NCI-H2081 treated with DMSO at 0.1 percent for 48 hours (cell line): Measurements from ENCODE around the gene NEDD4L.
"Not testable (repeated sequence)": the region's sequence is repeated elsewhere in the genome, so short reads cannot be mapped to it uniquely, and the experiment has no call there.

Experiments
- DNase-seq: peaks from one replicate; lab custom pipeline; 2025; lab: John Stamatoyannopoulos, UW

Gene NEDD4L

DNA sequence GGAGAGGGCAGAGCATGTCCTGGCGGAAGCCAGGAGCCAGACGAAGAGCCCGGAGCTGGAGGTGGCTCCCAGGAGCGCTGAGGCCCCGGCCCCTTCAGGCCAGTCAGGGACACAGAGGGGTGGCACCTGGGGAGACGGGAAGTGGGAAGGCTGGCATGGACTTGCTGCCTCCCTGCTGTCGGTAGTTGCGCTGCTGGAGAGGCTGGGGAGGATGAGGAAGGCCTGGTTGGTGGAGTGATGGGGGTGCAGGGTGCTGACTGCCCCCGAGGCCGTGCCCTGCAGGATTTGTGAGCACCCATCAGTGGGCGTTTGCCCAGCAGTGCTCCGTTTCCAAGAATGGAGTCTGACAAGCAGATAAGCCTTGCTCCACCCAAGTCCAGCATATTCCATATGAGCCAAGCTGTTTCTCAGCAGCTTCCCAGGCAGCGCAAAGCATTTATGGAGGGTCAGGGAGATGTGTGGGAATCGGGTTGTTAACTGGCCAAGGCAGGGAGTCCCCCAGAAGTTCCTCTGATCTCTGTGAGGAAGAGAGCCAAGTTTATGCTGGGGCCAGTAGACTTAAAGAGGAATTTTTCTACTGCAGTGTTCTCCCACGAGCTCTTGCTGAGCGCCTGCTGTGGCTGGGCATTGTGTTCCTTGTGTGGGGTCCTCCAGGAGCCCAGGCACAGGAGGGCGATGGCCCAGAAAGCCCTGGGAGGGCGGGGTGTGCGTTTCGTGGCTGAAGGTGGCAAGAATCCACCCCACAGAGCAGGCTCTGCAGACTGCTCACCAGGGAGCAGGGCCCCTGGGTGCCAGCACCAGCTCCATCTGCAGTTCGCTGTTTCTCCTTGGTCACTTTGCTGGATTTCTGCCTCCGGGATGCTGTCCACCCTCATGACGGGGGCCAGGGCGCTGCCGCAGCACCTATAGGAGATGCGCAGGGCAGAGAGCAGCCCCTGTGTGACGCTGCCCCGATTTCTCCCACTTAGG is 334.7 kb downstream of the NEDD4L start:
- DNase-seq, result no peak

DNA sequence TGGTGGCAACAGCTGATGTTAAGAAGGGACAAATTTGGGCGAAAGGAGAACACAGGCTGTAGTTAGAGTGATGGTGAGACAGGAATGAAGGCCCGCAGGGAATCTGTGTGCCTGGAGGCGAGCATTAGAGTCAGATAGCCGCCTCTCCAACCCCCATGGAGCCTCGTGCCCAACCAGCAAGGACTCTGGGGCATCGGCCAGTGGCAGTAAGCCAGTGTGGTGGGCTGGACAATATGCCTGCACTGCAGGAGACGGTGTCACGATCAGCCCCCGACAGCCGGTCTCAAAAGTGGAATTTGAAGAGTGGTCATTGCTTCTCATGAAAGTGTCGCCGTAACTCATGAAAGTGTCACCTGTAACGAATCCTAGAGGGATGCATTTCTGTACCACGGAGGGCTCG is 335.4 kb downstream of the NEDD4L start:
- DNase-seq, result no peak

DNA sequence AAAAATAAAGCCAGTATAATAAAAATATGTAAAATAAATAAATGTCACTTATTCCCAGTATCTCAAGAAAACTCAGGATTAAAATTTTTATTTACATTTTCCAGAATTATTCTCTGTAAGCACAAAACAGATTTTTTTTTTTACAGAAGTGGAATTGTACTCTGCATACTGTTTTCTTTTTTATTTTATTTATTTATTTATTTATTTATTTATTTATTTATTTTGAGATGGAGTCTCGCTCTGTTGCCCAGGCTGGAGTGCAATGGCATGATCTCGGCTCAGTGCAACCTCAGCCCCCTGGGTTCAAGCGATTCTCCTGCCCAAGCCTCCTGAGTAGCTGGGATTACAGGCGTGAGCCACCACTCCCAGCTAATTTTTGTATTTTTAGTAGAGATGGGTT is 336.1 kb downstream of the NEDD4L start:
- DNase-seq, result not testable (repeated sequence)

- no peak for DNase-seq
Observed at GRCh38 chr18:58381676-58382411, 337.8 kb downstream of the NEDD4L start.

GRCh38 chr18:58382446-58382845 is 338.4 kb downstream of the NEDD4L start:
- DNase-seq, result no peak

GRCh38 chr18:58385472-58385871 is 341.4 kb downstream of the NEDD4L start:
- DNase-seq, result no peak

DNA sequence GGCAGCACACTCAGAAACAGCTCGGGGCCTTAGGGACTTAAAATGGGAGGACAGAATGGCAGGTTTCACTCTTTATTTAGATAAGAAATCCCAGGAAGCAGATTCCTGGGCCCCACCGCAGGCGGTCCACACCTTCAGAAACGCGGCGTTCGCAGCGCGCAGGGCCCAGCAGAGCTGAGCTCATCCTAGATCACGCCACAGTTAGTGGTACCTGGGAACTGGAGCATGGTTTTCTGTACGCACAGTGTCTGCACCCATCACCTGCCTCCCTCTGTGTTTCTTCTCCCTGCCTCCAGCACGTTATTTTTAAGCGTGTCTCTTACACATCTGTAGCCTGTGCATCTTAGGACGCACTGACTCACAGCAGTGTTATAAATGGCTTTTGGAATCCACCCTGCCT is 342.8 kb downstream of the NEDD4L start:
- no peak for DNase-seq

GRCh38 chr18:58387716-58388115 is 343.7 kb downstream of the NEDD4L start:
- no peak for DNase-seq

DNA sequence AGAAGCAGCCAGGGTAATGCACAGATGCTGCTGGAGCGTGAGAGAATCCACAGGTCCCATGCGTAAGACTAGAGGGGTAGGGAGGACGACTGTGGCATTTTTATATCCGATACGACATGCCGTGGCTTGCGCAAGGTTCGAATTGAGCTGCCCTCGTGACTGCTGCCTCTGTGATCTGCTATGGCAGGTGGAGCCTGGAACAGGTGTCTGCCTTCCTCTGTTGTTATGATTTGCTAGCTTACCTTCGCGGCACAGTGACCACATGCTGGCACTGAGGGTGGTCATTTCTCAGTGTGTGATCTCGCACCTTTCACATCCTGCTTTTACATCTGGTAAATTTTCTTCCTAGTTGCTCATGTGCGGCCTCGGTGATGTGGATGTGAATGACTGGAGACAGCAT is 344.7 kb downstream of the NEDD4L start:
- no peak for DNase-seq

- no peak for DNase-seq
Observed at GRCh38 chr18:58389745-58390144, 345.7 kb downstream of the NEDD4L start.

DNA sequence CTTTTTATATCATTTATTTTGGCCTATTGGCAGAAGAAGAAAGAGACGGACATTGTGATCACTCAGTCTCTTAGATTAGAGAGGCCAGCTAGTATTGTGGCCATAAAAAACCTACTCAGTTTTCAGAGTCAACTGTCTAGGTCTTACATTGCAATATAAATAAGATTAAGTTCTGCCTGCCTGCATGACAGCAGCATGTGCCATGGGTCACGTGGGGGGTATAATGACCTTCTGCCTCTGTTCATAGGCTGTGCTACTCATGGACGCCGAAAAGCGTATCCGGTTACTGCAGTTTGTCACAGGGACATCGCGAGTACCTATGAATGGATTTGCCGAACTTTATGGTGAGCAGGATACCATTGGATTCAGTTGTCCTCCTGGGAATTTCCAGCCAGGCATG is 346.4 kb downstream of the NEDD4L start:
- no peak for DNase-seq

- DNase-seq, result no peak
Observed at GRCh38 chr18:58391231-58391825, 347.3 kb downstream of the NEDD4L start.

GRCh38 chr18:58391932-58392323 is 347.9 kb downstream of the NEDD4L start:
- no peak for DNase-seq

DNA sequence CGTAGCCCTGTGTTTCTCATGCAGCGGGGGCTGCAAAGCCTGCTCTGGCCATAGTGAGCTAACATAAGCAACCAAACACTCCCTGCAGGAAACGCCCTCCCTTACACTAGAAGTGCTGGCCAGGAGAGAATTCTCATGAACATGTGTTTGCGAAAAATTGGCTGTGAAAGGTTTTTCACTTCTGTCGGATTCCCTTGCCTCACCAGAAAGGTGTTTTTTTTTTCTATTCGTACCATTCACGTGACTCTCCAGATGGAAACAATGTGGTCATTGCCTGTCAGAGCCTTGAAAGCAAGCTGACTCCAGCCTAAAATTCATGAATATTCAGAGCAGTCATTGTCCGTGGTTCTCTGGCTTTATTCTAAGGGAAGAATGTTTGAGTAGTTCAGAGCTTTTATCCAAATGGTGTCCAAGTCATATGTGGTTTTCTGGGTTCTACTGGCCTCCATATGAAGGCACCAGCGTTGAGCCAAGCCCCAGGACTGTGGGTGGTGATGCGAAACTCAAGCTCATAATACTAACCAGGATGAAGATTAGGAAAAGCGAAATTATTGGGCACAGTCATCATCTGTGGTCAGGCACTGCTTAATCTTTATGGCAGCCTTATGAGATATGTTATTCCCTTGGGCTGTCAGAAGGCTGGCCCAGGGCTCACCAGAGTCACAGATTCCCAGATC is 348.4 kb downstream of the NEDD4L start:
- no peak for DNase-seq

DNA sequence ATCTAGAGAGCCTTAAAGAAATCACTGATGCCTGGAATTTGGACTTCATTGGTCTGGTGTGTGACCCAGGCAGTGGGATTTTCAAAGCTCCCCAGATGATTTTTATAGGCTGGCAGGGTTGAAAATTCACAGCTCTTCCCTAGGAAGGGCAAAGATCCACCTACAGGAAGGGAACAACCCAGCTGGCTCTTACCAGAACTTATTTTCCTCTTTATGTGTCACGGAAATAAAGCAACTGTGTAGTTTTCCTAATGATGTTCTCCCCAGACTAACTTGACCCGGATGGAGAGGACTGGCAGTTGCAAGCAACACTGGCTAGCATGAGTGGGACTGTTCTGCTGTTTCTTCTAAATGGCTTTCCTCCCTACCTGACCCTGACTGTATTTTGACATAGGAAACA is 349.3 kb downstream of the NEDD4L start:
- DNase-seq, result no peak

- DNase-seq, result no peak
Observed at GRCh38 chr18:58394046-58394445, 350.0 kb downstream of the NEDD4L start.

DNA sequence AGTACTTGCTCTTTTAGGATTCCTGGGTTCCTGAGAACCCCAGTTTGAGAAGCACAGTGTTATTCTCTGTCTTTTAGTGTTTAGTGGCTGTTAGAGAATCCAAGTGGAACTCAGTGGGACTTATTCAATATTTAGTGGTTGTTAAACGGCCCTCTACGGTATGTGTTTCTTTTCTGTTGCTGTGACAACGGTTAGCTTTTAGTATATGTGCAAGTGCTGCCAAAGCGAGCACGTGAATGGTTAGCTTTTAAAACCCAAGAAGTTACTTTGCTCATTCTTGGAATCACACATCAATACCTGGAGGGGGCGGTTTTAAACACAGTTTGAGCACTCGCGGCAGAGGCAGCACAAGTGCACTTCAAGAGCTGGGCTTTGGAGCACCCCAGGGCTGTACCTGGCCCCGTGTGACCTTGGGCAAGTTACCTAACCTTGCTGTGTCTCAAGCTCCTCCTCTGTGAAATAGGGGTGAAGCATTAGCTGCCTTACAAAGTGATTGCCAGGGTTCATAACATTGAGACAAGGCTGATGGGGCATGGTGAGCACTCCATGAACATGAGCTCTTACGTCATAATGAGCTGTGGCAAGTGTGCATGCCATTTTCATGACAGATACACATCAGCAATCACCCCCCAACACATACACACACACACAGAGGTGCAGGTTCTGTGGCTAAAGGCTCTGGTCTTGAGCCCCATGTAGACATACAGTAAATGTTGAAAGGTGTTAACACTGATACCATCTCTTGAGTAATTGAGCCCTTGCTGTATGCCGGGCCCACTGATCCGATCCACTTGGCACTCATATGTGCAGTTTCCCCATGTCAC is 350.8 kb downstream of the NEDD4L start:
- no peak for DNase-seq

DNA sequence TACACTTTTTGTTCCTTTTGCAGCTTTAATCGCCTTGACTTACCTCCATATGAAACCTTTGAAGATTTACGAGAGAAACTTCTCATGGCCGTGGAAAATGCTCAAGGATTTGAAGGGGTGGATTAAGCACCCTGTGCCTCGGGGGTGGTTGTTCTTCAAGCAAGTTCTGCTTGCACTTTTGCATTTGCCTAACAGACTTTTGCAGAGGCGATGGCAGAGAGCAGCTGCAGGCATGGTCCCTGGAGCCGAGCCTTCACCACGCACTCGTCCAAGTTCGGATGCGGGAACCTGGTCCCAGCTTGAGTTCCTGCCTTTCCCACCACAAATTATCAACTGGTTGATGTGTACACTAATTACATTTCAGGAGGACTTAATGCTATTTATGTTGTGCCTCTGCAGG is 352.1 kb downstream of the NEDD4L start:
- DNase-seq, result no peak

- no peak for DNase-seq
Observed at GRCh38 chr18:58396966-58397365, 352.9 kb downstream of the NEDD4L start.

- DNase-seq, result no peak
Observed at GRCh38 chr18:58397385-58398132, 353.5 kb downstream of the NEDD4L start.
